ENCODE measurements around the gene PROZ.

GRCh38 chr13:113168211-113168610 is 9.8 kb downstream of the PROZ start:
- TF ChIP-seq KLF10 (tag by site-specific recombination; IDR thresholded peaks at IDR 0.05) = no peak
- TF ChIP-seq ZNF362 (tag by site-specific recombination; IDR thresholded peaks at IDR 0.05) = no peak
- TF ChIP-seq REPIN1 (tag by site-specific recombination; IDR thresholded peaks at IDR 0.05; ENCODE audit: low read depth) = no peak
- TF ChIP-seq ZNF138 (tag by site-specific recombination; IDR thresholded peaks at IDR 0.05; ENCODE audit: borderline replicate concordance) = no peak
- TF ChIP-seq ZNF202 (tag by site-specific recombination; IDR thresholded peaks at IDR 0.05; ENCODE audit: borderline replicate concordance) = no peak
